ENCODE results near the gene TWIST1.

DNA sequence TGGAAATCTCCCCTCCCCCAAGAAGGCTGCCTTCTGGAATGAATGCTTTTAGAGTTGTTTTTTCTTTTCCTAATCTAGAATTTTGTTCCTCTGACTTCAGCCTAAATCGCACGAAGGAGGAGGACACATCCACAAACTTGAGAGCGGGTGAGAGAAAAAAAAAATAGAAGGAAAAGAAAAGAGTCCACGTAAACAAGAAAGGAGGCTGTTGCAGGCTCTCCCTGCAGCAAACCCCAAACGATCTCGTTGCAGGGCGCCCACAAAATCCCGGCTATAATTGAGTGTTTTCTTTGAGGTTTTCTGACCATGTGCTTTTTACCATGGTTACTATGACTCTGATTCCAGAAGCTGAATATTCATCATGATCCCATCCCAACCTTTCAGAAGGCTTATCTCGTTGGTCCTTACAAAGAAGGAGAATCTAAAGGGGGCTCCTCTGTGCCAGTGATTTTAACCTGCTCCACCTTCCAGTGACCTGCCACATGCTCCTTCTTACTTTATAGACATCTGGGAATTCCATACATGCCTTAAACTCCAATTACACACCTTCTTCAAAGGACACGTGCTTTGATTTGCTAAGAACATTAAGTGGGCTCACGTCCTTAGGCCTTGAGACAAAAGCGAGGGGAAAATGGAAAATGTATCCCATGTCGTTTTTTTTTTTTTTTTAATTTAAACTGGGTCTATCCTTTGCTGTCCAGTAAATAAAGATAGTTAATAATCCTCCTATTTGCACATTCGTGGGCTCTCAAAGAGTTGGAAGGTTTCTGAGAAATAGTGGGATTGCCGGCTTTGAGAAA lies 5.8 kb downstream of the TWIST1 start:
- TF ChIP-seq, protein P1, sequence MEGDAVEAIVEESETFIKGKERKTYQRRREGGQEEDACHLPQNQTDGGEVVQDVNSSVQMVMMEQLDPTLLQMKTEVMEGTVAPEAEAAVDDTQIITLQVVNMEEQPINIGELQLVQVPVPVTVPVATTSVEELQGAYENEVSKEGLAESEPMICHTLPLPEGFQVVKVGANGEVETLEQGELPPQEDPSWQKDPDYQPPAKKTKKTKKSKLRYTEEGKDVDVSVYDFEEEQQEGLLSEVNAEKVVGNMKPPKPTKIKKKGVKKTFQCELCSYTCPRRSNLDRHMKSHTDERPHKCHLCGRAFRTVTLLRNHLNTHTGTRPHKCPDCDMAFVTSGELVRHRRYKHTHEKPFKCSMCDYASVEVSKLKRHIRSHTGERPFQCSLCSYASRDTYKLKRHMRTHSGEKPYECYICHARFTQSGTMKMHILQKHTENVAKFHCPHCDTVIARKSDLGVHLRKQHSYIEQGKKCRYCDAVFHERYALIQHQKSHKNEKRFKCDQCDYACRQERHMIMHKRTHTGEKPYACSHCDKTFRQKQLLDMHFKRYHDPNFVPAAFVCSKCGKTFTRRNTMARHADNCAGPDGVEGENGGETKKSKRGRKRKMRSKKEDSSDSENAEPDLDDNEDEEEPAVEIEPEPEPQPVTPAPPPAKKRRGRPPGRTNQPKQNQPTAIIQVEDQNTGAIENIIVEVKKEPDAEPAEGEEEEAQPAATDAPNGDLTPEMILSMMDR (IDR thresholded peaks at IDR 0.05; ENCODE audit: borderline replicate concordance, extremely low read depth, low read length, poor library complexity, severe bottlenecking): no peak
- TF ChIP-seq EZH2 (IDR thresholded peaks at IDR 0.05; ENCODE audit: borderline replicate concordance, low read depth, low read length, severe bottlenecking): no peak
